Thyroid gland (tissue), 4 donors: ENCODE measurements around the gene ZNF580.
A peak's percentile ranks its signal among the peaks of the same experiment; 100 is the strongest.

Experiments used
- POLR2A ChIP-seq, 2 donors: fragments of 450-650 bp; IDR thresholded peaks; one replicate each; pipeline ENCODE4 v1.6.1; 2017; ENCODE audit warnings: antibody characterized with exemption in 2 of 2, mild to moderate bottlenecking in 2 of 2, moderate library complexity in 1 of 2
- TF ChIP-seq, protein P1 (sequence below), 6 experiments: fragments of 200-600 bp in 3 of 6; fragments of 450-650 bp in 3 of 6; sonication (generic) in 3 of 6; IDR thresholded peaks; one replicate each; pipeline ENCODE4 v1.5.1; 2016 to 2019; ENCODE audit warnings: antibody characterized with exemption in 6 of 6, mild to moderate bottlenecking in 2 of 6, inconsistent platforms in 1 of 6, moderate library complexity in 1 of 6

DNA sequence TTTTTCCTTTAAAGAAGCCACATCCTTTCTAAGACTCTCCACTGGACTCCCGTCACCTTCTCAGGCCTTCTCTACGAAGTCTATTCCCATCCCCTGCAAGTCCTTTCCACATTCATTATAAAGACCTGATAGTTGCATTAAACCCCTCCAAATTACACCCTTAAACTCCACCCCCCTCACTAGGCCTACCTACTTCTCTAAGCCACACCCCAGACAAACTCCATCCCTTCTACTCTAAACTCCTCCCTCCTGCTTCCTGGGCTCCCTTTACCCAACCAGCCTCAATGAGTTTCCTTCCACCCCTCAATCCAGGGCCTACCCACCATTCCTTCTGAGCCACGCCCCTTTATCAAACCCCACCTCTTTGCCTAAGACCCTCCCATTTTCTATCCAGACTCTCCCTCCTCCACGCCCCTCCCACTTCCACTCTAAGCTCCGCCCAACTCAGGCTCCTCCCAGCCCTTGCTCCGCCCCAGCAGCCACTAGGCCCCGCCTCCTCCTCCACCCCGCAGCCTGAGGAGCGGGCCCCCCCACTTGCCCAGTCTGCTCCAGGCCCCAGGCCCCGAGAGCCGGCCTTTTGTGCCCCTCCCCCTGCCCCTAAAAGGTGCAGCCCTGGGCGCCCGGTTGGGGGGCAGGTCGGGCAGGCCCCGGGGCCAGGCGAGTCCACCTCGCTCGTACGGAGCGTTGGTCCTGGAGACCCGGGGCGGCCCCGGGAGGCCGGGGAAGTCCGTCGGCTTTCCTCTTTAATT is 41.9 kb upstream of the ZNF580 start:
- TF ChIP-seq, protein P1, sequence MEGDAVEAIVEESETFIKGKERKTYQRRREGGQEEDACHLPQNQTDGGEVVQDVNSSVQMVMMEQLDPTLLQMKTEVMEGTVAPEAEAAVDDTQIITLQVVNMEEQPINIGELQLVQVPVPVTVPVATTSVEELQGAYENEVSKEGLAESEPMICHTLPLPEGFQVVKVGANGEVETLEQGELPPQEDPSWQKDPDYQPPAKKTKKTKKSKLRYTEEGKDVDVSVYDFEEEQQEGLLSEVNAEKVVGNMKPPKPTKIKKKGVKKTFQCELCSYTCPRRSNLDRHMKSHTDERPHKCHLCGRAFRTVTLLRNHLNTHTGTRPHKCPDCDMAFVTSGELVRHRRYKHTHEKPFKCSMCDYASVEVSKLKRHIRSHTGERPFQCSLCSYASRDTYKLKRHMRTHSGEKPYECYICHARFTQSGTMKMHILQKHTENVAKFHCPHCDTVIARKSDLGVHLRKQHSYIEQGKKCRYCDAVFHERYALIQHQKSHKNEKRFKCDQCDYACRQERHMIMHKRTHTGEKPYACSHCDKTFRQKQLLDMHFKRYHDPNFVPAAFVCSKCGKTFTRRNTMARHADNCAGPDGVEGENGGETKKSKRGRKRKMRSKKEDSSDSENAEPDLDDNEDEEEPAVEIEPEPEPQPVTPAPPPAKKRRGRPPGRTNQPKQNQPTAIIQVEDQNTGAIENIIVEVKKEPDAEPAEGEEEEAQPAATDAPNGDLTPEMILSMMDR (IDR thresholded peaks at IDR 0.05): peak in 1 of 6 experiments; percentile 6
- TF ChIP-seq POLR2A (IDR thresholded peaks at IDR 0.05): peak in 1 of 2 donors; percentile 51
